Measurements from ENCODE around the gene RGS11.
"Not testable (repeated sequence)": the region's sequence is repeated elsewhere in the genome, so short reads cannot be mapped to it uniquely, and the experiment has no call there.

GRCh38 chr16:258091-258490 is 17.7 kb downstream of the RGS11 start:
- TF ChIP-seq POLR2AphosphoS5 (IDR thresholded peaks at IDR 0.05; ENCODE audit: low read depth, low read length); REST (IDR thresholded peaks at IDR 0.05; ENCODE audit: insufficient read depth in 1 of 2, low read depth in 2 of 2, low read length in 1 of 2); CTCF (IDR thresholded peaks at IDR 0.05): not testable (repeated sequence)

All from Panc1 (cell line).